ENCODE measurements around the gene BAAT.
"Not testable (repeated sequence)": the region's sequence is repeated elsewhere in the genome, so short reads cannot be mapped to it uniquely, and the experiment has no call there.

BAAT gene

DNA sequence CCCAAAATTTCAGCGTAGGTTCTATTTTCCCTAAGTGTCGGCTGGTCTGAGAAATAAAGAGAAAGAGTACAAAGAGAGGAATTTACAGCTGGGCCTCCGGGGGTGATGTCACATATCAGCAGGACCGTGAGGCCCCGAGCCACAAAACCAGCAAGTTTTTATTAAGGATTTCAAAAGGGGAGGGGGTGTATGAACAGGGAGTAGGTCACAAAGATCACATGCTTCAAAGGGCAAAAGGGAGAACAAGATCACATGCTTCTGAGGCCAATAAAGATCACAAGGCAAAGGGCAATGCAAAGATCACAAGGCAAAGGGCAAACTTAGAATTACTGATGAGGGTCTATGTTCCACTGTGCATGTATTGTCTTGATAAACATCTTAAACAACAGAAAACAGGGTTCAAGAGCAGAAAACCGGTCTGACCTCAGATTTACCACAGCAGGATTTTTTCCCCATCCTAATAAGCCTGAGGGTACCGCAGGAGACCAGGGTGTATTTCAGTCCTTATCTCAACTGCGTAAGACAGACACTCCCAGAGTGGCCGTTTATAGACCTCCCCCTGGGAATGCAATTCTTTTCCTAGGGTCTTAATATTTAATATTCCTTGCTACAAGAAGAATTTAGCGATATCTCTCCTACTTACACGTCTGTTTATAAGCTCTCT lies at the start of gene BAAT:
BAAT (minus strand) TSS at position 134 of the 664 bp plus-strand sequence. CDS start 13,602 bp downstream, outside the sequence.
- ATAC-seq, result not testable (repeated sequence)

GRCh38 chr9:101433229-101433628 lies 48.4 kb upstream of the BAAT start:
- no peak for TF ChIP-seq OSR1 (CRISPR knock-in tag; IDR thresholded peaks at IDR 0.05)
- no peak for TF ChIP-seq ZFP3 (CRISPR knock-in tag; IDR thresholded peaks at IDR 0.05)
- no peak for TF ChIP-seq ISL1 (CRISPR knock-in tag; IDR thresholded peaks at IDR 0.05)
- TF ChIP-seq, protein P1, sequence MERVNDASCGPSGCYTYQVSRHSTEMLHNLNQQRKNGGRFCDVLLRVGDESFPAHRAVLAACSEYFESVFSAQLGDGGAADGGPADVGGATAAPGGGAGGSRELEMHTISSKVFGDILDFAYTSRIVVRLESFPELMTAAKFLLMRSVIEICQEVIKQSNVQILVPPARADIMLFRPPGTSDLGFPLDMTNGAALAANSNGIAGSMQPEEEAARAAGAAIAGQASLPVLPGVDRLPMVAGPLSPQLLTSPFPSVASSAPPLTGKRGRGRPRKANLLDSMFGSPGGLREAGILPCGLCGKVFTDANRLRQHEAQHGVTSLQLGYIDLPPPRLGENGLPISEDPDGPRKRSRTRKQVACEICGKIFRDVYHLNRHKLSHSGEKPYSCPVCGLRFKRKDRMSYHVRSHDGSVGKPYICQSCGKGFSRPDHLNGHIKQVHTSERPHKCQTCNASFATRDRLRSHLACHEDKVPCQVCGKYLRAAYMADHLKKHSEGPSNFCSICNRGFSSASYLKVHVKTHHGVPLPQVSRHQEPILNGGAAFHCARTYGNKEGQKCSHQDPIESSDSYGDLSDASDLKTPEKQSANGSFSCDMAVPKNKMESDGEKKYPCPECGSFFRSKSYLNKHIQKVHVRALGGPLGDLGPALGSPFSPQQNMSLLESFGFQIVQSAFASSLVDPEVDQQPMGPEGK (CRISPR knock-in tag; IDR thresholded peaks at IDR 0.05; ENCODE audit: borderline replicate concordance), result no peak
- TF ChIP-seq CSDC2 (CRISPR knock-in tag; IDR thresholded peaks at IDR 0.05), result no peak
- TF ChIP-seq ZFP30 (CRISPR knock-in tag; IDR thresholded peaks at IDR 0.05), result no peak
- no peak for TF ChIP-seq ESRRG (CRISPR knock-in tag; IDR thresholded peaks at IDR 0.05)
- no peak for TF ChIP-seq ZNF70 (CRISPR knock-in tag; IDR thresholded peaks at IDR 0.05)
- no peak for TF ChIP-seq PPARA (CRISPR knock-in tag; IDR thresholded peaks at IDR 0.05; ENCODE audit: borderline replicate concordance)
- TF ChIP-seq ARNTL (CRISPR knock-in tag; IDR thresholded peaks at IDR 0.05; ENCODE audit: borderline replicate concordance, low read depth), result no peak
- no peak for TF ChIP-seq SNAI2 (CRISPR knock-in tag; IDR thresholded peaks at IDR 0.05)
- ATAC-seq, result no peak

DNA sequence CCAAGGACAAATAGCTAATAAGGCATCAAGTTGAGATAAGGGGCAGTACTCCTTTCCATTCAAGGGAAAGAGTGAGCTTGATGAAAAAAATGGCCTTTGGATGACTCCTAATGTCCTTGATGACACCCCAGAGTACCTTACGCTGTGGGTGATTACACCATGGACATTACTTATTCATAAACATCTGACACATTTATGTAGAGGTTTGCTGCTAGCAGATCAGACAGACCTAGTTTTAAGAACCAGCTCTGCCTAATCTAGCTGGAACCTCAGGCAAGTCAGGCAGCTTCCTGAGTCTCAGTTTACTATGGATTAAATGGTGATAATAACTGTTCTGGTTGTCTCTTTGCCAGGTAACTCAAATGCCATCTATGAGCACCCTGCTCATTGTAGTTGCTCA lies 47.9 kb upstream of the BAAT start:
- no peak for ATAC-seq
- TF ChIP-seq PPARA (CRISPR knock-in tag; IDR thresholded peaks at IDR 0.05; ENCODE audit: borderline replicate concordance) (no peak), SNAI2 (CRISPR knock-in tag; IDR thresholded peaks at IDR 0.05) (no peak), ESRRG (CRISPR knock-in tag; IDR thresholded peaks at IDR 0.05) (no peak), ZC3H10 (CRISPR knock-in tag; IDR thresholded peaks at IDR 0.05) (no peak), POU6F1 (CRISPR knock-in tag; IDR thresholded peaks at IDR 0.05; ENCODE audit: borderline replicate concordance, low read depth) (no peak), ZNF70 (CRISPR knock-in tag; IDR thresholded peaks at IDR 0.05) (no peak), GLIS3 (CRISPR knock-in tag; IDR thresholded peaks at IDR 0.05) (no peak), CREB5 (CRISPR knock-in tag; IDR thresholded peaks at IDR 0.05; ENCODE audit: low read depth) (no peak), TCF4 (CRISPR knock-in tag; IDR thresholded peaks at IDR 0.05; ENCODE audit: borderline replicate concordance) (no peak), ARNTL (CRISPR knock-in tag; IDR thresholded peaks at IDR 0.05; ENCODE audit: borderline replicate concordance, low read depth) (no peak), TOX (CRISPR knock-in tag; IDR thresholded peaks at IDR 0.05; ENCODE audit: borderline replicate concordance) (no peak), ZFP3 (CRISPR knock-in tag; IDR thresholded peaks at IDR 0.05) (no peak), BACH2 (CRISPR knock-in tag; IDR thresholded peaks at IDR 0.05; ENCODE audit: borderline replicate concordance) (no peak)
- TF ChIP-seq, protein P2, sequence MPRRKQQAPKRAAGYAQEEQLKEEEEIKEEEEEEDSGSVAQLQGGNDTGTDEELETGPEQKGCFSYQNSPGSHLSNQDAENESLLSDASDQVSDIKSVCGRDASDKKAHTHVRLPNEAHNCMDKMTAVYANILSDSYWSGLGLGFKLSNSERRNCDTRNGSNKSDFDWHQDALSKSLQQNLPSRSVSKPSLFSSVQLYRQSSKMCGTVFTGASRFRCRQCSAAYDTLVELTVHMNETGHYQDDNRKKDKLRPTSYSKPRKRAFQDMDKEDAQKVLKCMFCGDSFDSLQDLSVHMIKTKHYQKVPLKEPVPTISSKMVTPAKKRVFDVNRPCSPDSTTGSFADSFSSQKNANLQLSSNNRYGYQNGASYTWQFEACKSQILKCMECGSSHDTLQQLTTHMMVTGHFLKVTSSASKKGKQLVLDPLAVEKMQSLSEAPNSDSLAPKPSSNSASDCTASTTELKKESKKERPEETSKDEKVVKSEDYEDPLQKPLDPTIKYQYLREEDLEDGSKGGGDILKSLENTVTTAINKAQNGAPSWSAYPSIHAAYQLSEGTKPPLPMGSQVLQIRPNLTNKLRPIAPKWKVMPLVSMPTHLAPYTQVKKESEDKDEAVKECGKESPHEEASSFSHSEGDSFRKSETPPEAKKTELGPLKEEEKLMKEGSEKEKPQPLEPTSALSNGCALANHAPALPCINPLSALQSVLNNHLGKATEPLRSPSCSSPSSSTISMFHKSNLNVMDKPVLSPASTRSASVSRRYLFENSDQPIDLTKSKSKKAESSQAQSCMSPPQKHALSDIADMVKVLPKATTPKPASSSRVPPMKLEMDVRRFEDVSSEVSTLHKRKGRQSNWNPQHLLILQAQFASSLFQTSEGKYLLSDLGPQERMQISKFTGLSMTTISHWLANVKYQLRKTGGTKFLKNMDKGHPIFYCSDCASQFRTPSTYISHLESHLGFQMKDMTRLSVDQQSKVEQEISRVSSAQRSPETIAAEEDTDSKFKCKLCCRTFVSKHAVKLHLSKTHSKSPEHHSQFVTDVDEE (CRISPR knock-in tag; IDR thresholded peaks at IDR 0.05), result no peak

DNA sequence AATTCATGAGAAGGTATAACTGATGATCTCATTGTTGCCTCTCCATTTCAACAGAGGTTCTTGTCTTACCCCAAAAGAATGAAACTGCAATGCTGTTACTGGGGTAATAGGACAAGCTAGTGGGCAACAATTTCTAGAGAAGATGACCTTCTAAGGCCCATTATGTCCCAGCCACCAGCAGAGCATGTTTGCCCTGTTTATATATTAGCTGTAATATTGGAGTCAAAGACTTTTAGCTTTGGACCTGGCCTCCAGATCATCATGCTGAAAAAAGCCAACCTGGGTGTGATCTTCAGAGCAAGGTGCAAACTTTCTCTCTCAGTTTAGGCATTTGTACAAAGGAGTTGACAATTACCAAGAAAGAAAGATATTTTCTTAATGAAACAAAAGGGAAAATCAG lies 47.4 kb upstream of the BAAT start:
- ATAC-seq, result no peak

More for the DNA sequence above, 47.4 kb upstream of the BAAT start:
- no peak for TF ChIP-seq SNAI2 (CRISPR knock-in tag; IDR thresholded peaks at IDR 0.05)
- no peak for TF ChIP-seq ZFP30 (CRISPR knock-in tag; IDR thresholded peaks at IDR 0.05)
- TF ChIP-seq ZNF565 (CRISPR knock-in tag; conservative IDR thresholded peaks at IDR 0.05; ENCODE audit: low read depth), result no peak
- no peak for TF ChIP-seq ZFP3 (CRISPR knock-in tag; IDR thresholded peaks at IDR 0.05)
- TF ChIP-seq CSDC2 (CRISPR knock-in tag; IDR thresholded peaks at IDR 0.05), result no peak
- TF ChIP-seq ESRRG (CRISPR knock-in tag; IDR thresholded peaks at IDR 0.05), result no peak
